A673 (cell line): ENCODE measurements around the gene MAST4.

ENCODE experiments used
- EZH2 ChIP-seq: fragments of 200-600 bp; sonication (generic); IDR thresholded peaks from 2 replicates; pipeline ENCODE4 v1.6.1; 2017; ENCODE audit warnings: borderline replicate concordance, low read depth, mild to moderate bottlenecking, mixed read lengths, antibody characterized with exemption, low read length; ENCODE audit not compliant: poor library complexity, severe bottlenecking
- TF ChIP-seq, protein P1 (sequence below): fragments of 300-800, 200-600 bp; sonication (generic); conservative IDR thresholded peaks from 2 replicates; pipeline ENCODE4 v1.5.1; 2017; ENCODE audit warnings: low read depth, mild to moderate bottlenecking, antibody characterized with exemption, low read length, moderate library complexity, mixed read lengths

DNA sequence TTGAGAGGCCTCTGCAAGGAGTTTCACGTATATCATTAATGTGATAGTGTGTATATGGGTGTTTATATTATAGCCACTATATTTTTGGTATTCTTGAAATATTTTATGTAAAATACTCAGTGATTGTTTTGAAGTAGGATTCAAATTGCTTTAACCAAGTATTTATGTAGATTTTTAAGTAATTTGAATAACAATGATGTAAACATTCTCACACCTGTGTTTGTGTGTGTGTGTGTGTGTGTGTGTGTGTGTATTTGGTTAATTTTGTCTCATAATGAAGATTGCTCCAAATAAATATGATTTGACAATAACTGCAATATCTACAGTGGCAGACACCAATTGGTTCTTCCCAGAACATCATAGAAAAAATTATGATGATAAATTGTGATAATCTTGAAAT is 307.0 kb downstream of the MAST4 start:
- TF ChIP-seq, protein P1, sequence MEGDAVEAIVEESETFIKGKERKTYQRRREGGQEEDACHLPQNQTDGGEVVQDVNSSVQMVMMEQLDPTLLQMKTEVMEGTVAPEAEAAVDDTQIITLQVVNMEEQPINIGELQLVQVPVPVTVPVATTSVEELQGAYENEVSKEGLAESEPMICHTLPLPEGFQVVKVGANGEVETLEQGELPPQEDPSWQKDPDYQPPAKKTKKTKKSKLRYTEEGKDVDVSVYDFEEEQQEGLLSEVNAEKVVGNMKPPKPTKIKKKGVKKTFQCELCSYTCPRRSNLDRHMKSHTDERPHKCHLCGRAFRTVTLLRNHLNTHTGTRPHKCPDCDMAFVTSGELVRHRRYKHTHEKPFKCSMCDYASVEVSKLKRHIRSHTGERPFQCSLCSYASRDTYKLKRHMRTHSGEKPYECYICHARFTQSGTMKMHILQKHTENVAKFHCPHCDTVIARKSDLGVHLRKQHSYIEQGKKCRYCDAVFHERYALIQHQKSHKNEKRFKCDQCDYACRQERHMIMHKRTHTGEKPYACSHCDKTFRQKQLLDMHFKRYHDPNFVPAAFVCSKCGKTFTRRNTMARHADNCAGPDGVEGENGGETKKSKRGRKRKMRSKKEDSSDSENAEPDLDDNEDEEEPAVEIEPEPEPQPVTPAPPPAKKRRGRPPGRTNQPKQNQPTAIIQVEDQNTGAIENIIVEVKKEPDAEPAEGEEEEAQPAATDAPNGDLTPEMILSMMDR = no peak
- no peak for TF ChIP-seq EZH2
